SJCRH30 (cell line): ENCODE data around the gene SNRNP200. TPM values are rescaled to one million over a fixed set of nuclear protein-coding genes. Genes with fewer than 3 reads are reported as not detected.

Experiments used
- DNase-seq, 2 experiments: peaks; one replicate each; pipeline ENCODE4 v3.0.0-alpha.2; 2015 to 2020
- H3K27ac ChIP-seq: fragments of 250-450 bp; sonication (Bioruptor Pico); 2 replicates; pipeline ENCODE4 v1.5.1; 2020; ENCODE audit warnings: mild to moderate bottlenecking, moderate library complexity
- H3K27me3 ChIP-seq: fragments of 250-450 bp; sonication (Bioruptor Pico); 2 replicates; pipeline ENCODE4 v1.5.1; 2020; ENCODE audit warnings: mild to moderate bottlenecking, moderate library complexity
- H3K36me3 ChIP-seq: fragments of 250-450 bp; sonication (Bioruptor Pico); 2 replicates; pipeline ENCODE4 v1.5.1; 2020; ENCODE audit warnings: mild to moderate bottlenecking, moderate library complexity
- H3K4me1 ChIP-seq: fragments of 250-450 bp; sonication (Bioruptor Pico); 2 replicates; pipeline ENCODE4 v1.5.1; 2020; ENCODE audit warnings: mild to moderate bottlenecking, moderate library complexity
- H3K4me3 ChIP-seq: fragments of 250-450 bp; sonication (Bioruptor Pico); 2 replicates; pipeline ENCODE4 v1.5.1; 2020; ENCODE audit warnings: mild to moderate bottlenecking, moderate library complexity
- H3K9me3 ChIP-seq: fragments of 250-450 bp; sonication (Bioruptor Pico); replicated peaks from 2 replicates; pipeline ENCODE4 v1.5.1; 2020; ENCODE audit warnings: mild to moderate bottlenecking, moderate library complexity
- total RNA-seq: library from RNA; depleted of rRNA; stranded (reverse); fragments of >200 nt; shearing (Covaris generic); gene quantifications from 2 replicates; pipeline ENCODE4 v1.2.3, GENCODE V29; 2014

SNRNP200 gene
- total RNA-seq, 1 experiment from 2014 or later = 157 TPM

DNA sequence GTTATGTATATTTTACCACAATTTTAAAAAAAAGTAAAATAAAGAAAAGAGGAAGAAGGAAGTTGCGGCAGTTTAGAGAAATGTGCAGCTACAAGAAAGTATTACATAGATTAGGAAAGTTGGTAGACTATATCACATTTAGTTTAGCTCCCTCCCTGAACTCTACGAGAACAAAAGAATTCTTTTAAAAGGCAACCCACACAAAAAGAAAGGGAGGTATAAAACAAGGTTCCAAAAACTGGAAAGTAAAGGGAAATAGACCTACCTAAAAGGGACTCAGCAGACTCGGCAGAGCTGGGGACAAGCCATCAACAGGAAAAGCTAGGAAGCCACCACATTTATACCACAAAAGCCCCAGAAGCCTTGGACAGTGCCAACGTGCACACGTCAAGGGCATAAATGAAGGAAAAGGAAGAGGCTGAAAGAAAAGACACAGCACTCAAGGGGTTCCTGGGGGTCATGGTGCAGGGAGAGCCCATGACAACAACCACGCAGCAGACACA lies 48.7 kb downstream of the SNRNP200 start:
- DNase-seq = no peak
- peaks cover 19% of the 10 kb centered on the region for H3K4me1 ChIP-seq
- no peak overlapping the region for H3K4me3 ChIP-seq
- no peak overlapping the region for H3K27ac ChIP-seq
- H3K9me3 ChIP-seq = no peaks in the 10 kb centered on the region
- peaks cover 9% of the 10 kb centered on the region; the same call in 1 of the 2 replicates for H3K36me3 ChIP-seq
- no peaks in the 10 kb centered on the region for H3K27me3 ChIP-seq

DNA sequence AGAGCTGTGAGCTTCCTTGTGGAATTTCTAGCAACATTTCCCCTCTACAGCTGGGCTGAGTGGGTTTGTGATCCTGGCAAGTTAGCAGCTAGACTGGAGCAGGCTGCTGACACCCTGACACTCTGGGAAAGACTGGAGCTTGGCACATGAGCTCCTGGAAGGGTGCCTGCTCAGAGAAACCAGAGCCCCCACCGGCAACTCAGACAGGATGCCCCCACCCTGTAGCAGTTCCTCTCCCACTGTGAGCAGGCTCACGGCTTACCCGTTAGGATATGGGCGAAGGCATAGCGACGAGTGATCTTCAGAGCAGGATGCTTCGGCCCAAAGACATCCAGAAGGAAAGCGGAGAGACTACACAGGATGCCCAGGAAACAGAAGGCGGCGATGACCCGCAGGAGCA lies 50.8 kb downstream of the SNRNP200 start:
- no peak overlapping the region for H3K27ac ChIP-seq
- DNase-seq = no peak
- peaks cover 9% of the 10 kb centered on the region; the same call in 1 of the 2 replicates for H3K36me3 ChIP-seq
- H3K4me1 ChIP-seq = peaks cover 3% of the 10 kb centered on the region
- H3K27me3 ChIP-seq = no peaks in the 10 kb centered on the region
- no peak overlapping the region for H3K4me3 ChIP-seq
- no peaks in the 10 kb centered on the region for H3K9me3 ChIP-seq

DNA sequence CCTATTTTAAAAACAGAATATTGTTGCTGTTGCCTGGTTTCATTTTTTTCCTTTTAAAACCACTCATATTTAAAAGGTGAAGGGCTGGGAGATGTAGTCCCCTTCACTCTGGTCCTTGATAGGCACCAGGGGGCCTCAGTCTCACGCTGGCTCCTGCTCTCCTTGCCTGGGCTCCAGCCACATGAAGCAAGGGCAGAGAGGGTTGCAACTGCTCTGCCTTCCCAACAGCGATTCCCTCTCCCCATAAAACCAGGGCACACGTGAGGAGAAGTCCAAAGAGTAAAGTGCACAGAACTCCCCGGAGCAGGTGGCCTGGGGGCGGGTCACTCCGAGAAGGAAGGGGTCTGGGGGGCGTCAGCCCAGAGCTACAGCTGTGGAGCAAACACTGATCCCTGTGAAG lies 52.3 kb downstream of the SNRNP200 start:
- Histone ChIP-seq H3K36me3 (peaks cover 4% of the 10 kb centered on the region; the same call in 1 of the 2 replicates), H3K27ac (no peak overlapping the region), H3K9me3 (no peaks in the 10 kb centered on the region), H3K4me3 (no peak overlapping the region), H3K27me3 (no peaks in the 10 kb centered on the region), H3K4me1 (no peaks in the 10 kb centered on the region; the same call in 1 of the 2 replicates)
- no peak for DNase-seq

DNA sequence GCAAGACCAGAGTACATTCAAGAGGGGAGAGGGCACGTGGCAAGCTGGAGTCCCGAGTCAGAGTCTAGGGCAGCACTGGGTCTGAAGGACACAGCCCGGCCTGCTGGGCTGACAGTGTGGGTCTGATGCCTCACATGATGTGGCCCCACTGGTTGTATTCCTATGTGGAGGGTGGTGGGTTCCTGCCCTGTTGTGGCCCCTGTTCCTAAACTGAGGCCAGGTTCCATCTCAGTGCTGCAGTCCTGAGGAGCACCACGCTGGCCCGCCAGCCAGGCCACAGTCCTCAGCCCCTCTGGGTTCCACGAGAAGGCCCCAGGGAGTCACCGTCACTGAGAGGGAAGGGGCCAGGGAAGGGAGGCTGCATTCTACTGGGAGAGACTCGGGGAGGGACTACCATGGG lies 52.8 kb downstream of the SNRNP200 start:
- peaks cover 4% of the 10 kb centered on the region; the same call in 1 of the 2 replicates for H3K36me3 ChIP-seq
- H3K27ac ChIP-seq = no peak overlapping the region
- H3K9me3 ChIP-seq = no peaks in the 10 kb centered on the region
- no peak overlapping the region for H3K4me3 ChIP-seq
- no peaks in the 10 kb centered on the region; the same call in 1 of the 2 replicates for H3K4me1 ChIP-seq
- no peak for DNase-seq
- H3K27me3 ChIP-seq = no peaks in the 10 kb centered on the region

DNA sequence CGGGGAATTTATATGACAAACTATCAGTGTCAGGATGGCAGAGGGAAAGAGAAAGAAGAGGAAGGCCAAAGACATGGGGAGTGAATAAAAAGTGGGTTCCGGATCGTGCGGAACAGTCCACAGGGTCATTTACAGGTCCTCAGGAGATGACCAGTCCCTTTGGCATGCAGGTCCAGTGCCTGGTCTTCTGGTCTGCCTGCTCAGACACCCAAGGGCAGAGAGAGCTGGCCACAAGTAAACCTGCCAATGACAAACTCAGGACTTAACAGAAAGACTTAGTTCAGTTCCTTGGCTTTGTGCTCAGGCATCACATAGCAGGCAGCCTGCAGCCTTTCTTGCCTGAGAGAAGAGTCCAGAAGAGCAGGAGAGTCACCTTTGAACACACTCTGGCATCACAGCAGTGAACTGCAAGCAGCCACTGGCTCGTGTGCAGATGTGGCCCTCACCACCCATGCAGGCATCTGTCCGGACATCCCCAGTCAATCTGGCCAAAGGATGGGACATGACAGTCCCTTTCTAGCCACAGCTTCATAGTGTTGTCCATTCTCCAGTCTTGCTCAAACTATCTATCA lies 53.5 kb downstream of the SNRNP200 start:
- no peaks in the 10 kb centered on the region for H3K9me3 ChIP-seq
- H3K4me3 ChIP-seq = no peak overlapping the region
- peaks cover 5% of the 10 kb centered on the region; the same call in 1 of the 2 replicates for H3K4me1 ChIP-seq
- H3K27ac ChIP-seq = no peak overlapping the region
- H3K27me3 ChIP-seq = no peaks in the 10 kb centered on the region
- peak; percentile 76 to 80 for DNase-seq
- peaks cover 4% of the 10 kb centered on the region; the same call in 1 of the 2 replicates for H3K36me3 ChIP-seq

DNA sequence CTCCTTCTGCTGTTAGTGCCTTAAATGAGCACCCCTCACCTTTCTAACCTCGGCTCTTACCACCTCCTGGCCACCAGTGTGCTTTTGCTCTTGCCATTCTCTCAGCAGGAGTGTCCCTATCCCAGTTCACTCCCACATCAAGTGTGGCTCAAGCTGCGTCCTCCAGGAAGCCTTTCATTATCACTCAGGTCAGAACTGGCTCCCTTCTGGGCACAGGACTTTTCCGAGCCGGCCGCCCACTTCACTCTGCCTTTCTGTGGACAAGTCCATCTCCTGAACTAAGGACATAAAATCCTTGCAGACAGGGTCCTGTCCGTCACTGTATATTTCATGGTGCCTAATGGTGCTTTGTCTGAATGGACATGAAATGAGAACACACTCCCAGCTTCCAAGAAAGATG lies 55.2 kb downstream of the SNRNP200 start:
- no peak overlapping the region for H3K27ac ChIP-seq

DNA sequence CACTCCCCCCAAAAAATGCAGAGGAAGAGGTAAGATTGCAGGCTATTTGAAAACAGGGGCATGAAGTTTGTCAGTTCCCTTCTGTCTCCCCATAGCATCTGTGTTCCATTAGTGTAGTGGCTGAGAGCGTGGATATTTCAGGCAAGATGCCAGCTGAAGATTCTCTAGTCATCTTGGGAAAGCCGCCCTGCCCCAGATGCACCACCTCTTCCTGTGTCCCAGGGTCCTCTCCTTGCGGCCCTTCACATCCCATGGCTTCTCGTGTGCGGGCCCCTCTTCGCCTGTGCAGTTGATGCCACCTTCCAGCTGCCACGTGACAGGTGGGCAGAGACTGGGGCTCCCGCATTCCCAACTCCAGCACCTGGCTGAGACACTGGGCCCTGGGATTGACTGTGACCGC lies 55.7 kb downstream of the SNRNP200 start:
- no peaks in the 10 kb centered on the region for H3K9me3 ChIP-seq
- H3K36me3 ChIP-seq = peaks cover 4% of the 10 kb centered on the region; the same call in 1 of the 2 replicates
- H3K27ac ChIP-seq = no peak overlapping the region
- DNase-seq = no peak
- H3K4me3 ChIP-seq = no peak overlapping the region
- peaks cover 8% of the 10 kb centered on the region; the same call in 1 of the 2 replicates for H3K4me1 ChIP-seq
- no peaks in the 10 kb centered on the region for H3K27me3 ChIP-seq

More for the DNA sequence above, 55.2 kb downstream of the SNRNP200 start:
- DNase-seq = no peak
- H3K4me3 ChIP-seq = no peak overlapping the region
- H3K36me3 ChIP-seq = peaks cover 4% of the 10 kb centered on the region; the same call in 1 of the 2 replicates
- no peaks in the 10 kb centered on the region for H3K9me3 ChIP-seq
- H3K4me1 ChIP-seq = peaks cover 8% of the 10 kb centered on the region; the same call in 1 of the 2 replicates
- no peaks in the 10 kb centered on the region for H3K27me3 ChIP-seq

DNA sequence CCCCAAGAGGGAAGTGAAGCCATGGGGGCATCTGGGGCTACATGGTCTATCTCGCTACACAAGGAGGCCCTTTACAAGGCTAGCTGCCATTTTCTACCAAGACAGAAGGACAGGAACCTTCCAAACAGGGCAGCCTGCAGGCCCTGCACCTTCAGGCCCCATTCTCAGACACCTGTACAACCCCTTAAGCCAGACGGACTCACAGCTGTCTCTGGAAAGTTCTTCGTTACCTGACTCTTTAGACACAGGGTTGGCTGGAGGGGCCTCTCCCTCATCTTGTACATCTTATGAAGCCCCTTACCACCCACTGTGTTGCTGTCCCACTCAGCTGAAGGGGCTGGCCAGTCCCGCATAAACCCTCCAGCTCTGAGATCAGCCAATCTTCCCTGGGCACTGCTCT lies 56.7 kb downstream of the SNRNP200 start:
- Histone ChIP-seq H3K4me3 (no peak overlapping the region), H3K27ac (no peak overlapping the region)
- DNase-seq = no peak

DNA sequence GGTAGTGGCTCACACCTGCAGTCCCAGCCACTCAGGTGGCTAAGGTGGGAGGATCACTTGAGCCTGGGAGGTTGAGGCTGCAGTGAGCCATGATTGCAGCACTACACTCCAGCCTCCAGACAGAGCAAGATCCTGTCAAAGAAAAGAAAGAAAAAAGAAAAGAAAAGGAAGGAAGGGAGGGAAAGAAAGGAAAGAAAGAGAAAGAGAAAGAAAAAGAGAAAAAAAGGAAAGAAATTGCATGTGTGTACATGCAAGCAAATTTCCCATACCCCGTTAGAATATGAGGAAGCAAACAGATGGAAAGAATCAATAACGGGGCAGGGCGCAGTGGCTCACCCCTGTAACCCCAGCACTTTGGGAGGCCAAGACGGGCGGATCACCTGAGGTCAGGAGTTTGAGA lies 57.5 kb downstream of the SNRNP200 start:
- peaks cover 8% of the 10 kb centered on the region; the same call in 1 of the 2 replicates for H3K4me1 ChIP-seq
- no peak overlapping the region for H3K27ac ChIP-seq
- no peaks in the 10 kb centered on the region for H3K36me3 ChIP-seq
- no peak overlapping the region for H3K4me3 ChIP-seq
- no peaks in the 10 kb centered on the region for H3K27me3 ChIP-seq
- no peak for DNase-seq
- no peaks in the 10 kb centered on the region for H3K9me3 ChIP-seq

More for the DNA sequence above, 56.7 kb downstream of the SNRNP200 start:
- Histone ChIP-seq H3K27me3 (no peaks in the 10 kb centered on the region), H3K9me3 (no peaks in the 10 kb centered on the region), H3K36me3 (peaks cover 4% of the 10 kb centered on the region; the same call in 1 of the 2 replicates), H3K4me1 (peaks cover 8% of the 10 kb centered on the region; the same call in 1 of the 2 replicates)

DNA sequence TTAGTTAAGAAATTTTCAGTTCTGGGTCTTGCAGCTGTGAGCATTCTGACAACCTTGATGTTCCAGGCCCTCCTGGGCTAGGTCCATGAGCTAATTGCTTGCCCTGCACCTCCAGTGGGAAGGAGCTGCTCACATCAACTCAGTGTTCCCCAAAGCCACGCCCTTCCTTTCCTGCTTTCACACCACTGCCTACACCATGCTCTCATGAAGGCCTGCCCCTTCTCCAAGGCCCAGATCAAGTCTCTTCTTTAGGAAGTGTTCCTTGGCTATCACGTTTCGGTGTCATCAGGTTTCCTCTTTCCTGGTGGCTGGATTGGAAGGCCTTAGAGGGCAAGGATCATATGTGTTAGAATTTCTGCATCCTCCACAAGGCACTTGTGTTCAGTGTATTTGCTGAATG lies 58.3 kb downstream of the SNRNP200 start:
- H3K27me3 ChIP-seq = no peaks in the 10 kb centered on the region
- no peaks in the 10 kb centered on the region for H3K36me3 ChIP-seq
- H3K4me3 ChIP-seq = no peak overlapping the region
- peaks cover 8% of the 10 kb centered on the region; the same call in 1 of the 2 replicates for H3K4me1 ChIP-seq
- H3K9me3 ChIP-seq = no peaks in the 10 kb centered on the region
- H3K27ac ChIP-seq = no peak overlapping the region
- peak; percentile 33 to 60 for DNase-seq

DNA sequence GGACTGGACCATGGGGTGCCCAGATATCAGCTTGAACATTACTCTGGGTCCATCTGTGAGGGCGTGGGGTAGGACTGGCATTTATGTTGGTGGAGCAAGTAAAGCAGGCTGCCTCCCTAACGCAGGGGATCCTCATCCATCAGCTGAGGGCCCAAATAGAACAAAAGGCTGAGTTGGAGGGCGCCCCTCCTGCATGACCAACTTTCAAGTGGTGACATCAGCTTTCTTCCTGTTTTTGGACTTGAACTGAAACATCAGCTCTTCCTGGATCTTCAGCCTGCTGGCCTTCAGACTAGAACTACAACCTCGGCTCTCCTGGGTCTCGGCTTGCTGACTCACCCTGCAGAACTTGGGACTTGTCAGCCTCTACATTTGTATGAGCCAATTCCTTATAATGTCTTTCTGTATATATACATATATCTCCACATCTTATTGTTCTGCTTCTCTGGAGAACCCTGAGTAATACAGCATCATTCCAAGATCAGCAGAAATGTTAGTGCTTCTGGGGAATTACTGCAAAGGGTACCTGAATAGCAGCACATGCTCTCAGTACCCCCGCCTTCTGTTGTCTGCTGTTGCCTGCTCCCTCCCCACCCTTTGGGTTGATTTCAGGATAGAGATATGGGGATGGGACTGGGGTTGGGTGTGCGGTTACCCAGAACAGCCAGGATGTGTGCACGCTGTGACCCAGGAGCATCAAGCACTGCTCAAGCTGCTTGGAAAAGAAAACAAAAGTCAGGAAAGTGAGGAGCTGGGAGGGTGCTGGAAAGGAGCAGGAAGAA lies 59.5 kb downstream of the SNRNP200 start:
- Histone ChIP-seq H3K36me3 (no peaks in the 10 kb centered on the region), H3K27ac (no peak overlapping the region), H3K9me3 (no peaks in the 10 kb centered on the region), H3K27me3 (no peaks in the 10 kb centered on the region), H3K4me3 (no peak overlapping the region), H3K4me1 (peaks cover 8% of the 10 kb centered on the region; the same call in 1 of the 2 replicates)
- no peak for DNase-seq

DNA sequence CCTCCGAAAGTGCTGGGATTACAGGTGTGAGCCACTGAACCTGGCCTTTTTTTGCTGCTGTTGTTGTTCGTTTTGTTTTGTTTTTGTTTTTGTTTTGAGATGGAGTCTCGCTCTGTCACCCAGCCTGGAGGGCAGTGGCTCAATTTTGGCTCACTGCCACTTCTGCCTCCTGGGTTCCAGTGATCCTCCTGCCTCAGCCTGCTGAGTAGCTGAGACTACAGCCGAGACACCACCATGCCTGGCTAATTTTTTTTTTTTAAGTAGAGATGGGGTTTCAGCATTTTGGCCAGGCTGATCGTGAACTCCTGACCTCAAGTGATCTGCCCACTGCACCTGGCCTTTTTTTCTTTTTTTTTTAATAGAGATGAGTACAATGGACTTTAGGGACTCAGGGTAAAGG lies 61.5 kb downstream of the SNRNP200 start:
- DNase-seq = no peak
- H3K4me3 ChIP-seq = no peak overlapping the region
- H3K36me3 ChIP-seq = no peaks in the 10 kb centered on the region
- H3K27me3 ChIP-seq = no peaks in the 10 kb centered on the region
- no peak overlapping the region for H3K27ac ChIP-seq
- H3K4me1 ChIP-seq = peaks cover 18% of the 10 kb centered on the region
- H3K9me3 ChIP-seq = no peaks in the 10 kb centered on the region

DNA sequence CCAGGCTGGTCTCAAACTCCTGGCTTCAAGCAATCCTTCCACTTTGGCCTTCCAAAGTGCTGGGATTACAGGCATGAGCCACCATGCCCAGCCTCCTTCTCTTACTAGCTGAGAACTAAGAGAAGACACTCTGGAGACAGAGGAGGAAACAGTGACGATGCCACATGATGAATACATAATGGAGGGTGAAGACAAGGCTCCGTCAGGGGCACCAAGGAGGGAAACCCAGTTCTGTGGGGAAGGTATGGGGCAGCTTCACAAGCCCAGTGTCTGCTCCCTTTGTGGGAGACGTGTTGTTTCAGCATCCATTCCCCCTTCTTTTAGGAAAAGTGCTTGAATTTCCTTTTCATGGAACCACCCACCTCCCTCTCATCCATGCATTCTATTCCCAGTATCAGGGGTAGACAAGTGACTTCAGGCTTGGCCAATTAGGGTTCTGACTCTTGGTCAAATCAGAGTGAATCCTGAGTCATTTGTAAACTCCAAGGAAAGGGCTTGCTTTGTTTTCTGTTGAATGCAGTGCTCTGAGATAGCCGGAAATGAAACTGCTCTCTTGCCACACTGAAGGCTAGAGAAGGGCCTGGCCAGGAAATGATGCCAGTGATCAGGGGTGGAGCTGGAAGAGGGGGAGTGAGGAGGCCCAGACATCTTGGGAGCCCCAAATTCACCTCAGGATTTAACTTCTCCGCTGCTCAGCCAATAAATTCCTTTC lies 63.3 kb downstream of the SNRNP200 start:
- Histone ChIP-seq H3K27me3 (no peaks in the 10 kb centered on the region), H3K4me3 (no peak overlapping the region), H3K27ac (no peak overlapping the region), H3K36me3 (no peaks in the 10 kb centered on the region), H3K4me1 (peaks cover 25% of the 10 kb centered on the region), H3K9me3 (no peaks in the 10 kb centered on the region)
- DNase-seq = no peak

DNA sequence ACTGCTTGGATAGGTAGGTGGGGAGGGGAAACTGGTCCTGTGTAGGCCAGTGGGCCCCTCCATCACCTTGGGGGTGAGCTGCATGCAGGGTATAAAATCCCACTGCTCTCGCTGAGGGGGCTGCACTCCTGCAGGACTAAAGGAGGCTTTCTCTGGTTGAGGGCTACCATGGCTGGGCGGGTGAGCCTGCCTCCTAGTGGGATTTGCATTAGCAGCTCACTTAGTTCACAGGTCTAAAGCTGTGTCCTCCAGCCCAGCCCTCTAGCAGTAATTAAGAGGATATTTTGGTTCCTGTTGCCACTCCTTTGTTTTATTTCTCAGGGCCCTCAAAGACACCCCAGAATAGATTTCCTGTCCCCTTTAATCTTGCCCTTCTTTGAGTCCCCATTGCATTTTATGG lies 64.1 kb downstream of the SNRNP200 start:
- Histone ChIP-seq H3K27me3 (no peaks in the 10 kb centered on the region), H3K27ac (no peak overlapping the region), H3K4me3 (no peak overlapping the region), H3K4me1 (peaks cover 20% of the 10 kb centered on the region), H3K36me3 (no peaks in the 10 kb centered on the region), H3K9me3 (no peaks in the 10 kb centered on the region)
- no peak for DNase-seq
